Measurements from ENCODE around the gene ARHGAP15. TPM values are rescaled to one million over a fixed set of nuclear protein-coding genes. Genes with fewer than 3 reads are reported as not detected.

The ARHGAP15 gene
- total RNA-seq, 1 donor from 2014 or later = 56.2 TPM

DNA sequence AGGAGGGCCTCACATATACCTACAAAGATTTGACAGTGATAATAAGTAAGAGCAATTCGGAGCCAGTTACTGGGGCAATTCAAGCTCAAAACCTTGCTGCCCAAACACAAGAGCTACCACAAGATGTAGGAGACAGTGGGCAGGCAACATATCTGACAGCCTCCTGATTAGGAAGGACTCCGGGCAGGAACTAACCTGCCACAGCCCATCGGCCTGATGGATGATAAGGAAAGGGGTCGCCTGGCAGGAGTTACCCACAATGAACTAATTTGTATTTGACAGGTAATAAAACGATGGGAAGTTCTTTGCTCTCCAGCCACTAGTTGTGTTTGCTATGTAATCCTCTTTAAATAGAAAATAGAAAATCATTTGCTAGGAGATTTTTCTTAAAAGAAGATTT is 100.2 kb downstream of the ARHGAP15 start:
- H3K4me1 Mint-ChIP-seq = peaks cover 21% of the 10 kb centered on the region
- peaks cover 59% of the 10 kb centered on the region for H3K36me3 Mint-ChIP-seq (ENCODE audit: low read depth)
- peaks cover 23% of the 10 kb centered on the region for H3K9me3 Mint-ChIP-seq
- intact Hi-C loops (cut with micrococcal nuclease) = no loop called here
- H3K4me3 Mint-ChIP-seq = no peak overlapping the region
- no peaks in the 10 kb centered on the region for H3K27me3 Mint-ChIP-seq
- DNase-seq = no peak
- no peak overlapping the region for H3K27ac Mint-ChIP-seq

DNA sequence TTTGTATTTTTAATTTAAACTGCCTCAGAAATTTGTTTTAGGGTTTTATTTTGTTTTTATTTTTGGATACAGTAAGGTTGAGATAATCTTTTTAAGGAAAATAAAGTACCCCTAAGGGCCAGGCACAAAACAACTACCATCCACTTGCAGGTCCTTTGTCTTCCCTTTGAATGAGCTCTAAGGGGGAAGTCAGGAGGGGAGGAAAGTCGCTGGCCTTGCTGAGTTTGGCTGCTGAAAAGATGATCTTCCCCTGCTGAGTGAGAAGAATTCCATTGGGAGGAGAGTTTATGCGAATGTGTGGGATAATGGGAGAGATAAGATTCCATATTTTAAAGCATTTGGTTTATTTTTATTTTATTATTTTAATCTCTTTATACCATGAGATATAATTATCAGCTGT is 100.7 kb downstream of the ARHGAP15 start:
- no peak for DNase-seq
- Mint-ChIP-seq H3K27ac (no peak overlapping the region), H3K36me3 (ENCODE audit: low read depth) (peaks cover 63% of the 10 kb centered on the region), H3K4me1 (peaks cover 18% of the 10 kb centered on the region), H3K27me3 (no peaks in the 10 kb centered on the region), H3K9me3 (peaks cover 25% of the 10 kb centered on the region), H3K4me3 (no peak overlapping the region)
- intact Hi-C loops (cut with micrococcal nuclease) = no loop called here

DNA sequence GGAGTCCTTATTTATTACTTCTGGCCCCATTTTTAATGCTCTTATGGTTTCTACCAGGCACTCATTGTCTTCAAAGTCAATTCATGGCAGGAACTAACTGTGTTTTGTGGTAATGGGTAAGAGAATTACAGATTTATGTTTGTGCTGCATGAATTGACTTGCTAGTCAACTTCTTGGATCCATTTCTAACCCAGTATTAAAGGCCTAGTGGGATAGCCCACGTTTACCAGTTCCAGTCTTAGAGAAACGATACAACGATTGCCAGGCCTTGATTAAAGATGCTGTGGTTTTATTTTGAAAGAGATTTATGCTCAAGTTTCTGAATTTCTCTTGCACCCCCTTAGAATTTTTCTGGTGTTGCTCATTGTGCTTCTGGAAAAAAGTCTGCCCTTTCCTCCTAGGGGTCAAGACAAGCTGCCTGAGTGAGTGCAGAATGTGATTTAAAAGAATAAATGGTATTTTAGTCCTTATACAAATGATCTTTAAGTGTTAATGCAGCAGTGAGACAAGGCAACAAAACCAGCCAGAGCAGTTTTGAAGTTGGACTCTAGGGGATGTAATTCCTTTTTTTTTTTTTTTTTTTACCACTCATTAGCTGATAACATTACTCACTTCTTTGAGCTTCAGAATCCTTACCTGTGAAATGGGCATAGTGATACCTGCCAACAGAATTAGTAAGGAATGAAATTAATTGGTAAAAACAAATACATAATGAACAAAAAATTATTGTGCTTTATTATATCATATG is 101.5 kb downstream of the ARHGAP15 start:
- Mint-ChIP-seq H3K4me1 (peaks cover 24% of the 10 kb centered on the region), H3K4me3 (no peak overlapping the region), H3K27ac (no peak overlapping the region), H3K9me3 (peaks cover 30% of the 10 kb centered on the region), H3K36me3 (ENCODE audit: low read depth) (peaks cover 70% of the 10 kb centered on the region), H3K27me3 (no peaks in the 10 kb centered on the region)
- no peak for DNase-seq
- intact Hi-C loops (cut with micrococcal nuclease) = no loop called here

DNA sequence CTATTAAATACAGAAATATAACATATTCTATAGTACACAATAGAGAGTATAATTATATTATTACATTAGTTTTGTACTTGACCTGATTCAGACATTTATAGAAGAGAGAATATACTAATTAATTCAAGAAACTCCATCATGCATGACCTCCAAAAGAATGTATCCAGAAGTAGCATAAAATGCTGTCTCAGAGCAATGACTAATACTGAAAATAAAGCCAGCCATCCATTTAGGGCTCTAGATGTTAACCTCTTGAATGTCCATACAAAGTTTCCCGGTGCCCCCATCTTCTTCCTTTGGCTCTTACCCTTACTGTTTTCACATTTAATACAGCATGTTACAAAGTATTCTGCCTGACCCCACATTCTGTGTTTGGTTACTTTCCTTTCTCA is 102.0 kb downstream of the ARHGAP15 start:
- Mint-ChIP-seq H3K27ac (peak overlapping the region; percentile 39), H3K36me3 (ENCODE audit: low read depth) (peaks cover 70% of the 10 kb centered on the region), H3K4me1 (peaks cover 21% of the 10 kb centered on the region), H3K4me3 (no peak overlapping the region), H3K9me3 (peaks cover 32% of the 10 kb centered on the region), H3K27me3 (no peaks in the 10 kb centered on the region)
- intact Hi-C loops (cut with micrococcal nuclease) = no loop called here
- no peak for DNase-seq

DNA sequence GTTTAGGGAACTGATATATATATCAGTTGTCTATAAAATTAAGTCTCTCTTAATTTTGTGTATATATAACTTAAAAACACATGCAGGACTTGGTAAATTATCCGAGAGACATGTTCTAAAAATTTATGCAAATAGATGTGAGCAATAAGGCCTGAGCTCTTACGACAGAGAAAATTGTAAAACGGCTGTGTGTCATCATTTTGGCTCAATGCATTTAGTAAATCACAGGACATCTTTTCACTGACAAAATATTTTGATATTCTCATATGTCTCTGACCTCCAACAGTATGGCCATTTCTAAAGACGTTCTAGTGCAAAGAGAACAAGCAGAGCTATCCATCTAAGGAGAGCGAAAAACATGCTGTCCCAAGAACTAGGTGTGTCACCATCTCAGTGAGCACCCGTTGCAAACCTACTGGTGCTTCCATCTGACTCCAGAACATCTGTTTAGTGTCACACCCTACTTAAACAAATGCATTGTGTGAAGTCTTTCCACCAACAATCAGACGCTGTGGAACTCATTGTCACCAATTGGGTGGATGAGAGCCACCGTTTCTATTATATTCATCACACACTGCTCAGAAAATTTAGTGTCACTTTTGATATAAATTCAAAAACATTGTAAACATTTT is 108.0 kb downstream of the ARHGAP15 start:
- Mint-ChIP-seq H3K36me3 (ENCODE audit: low read depth) (peaks cover 68% of the 10 kb centered on the region), H3K4me3 (no peak overlapping the region), H3K4me1 (peaks cover 22% of the 10 kb centered on the region), H3K27ac (no peak overlapping the region), H3K27me3 (no peaks in the 10 kb centered on the region), H3K9me3 (peaks cover 28% of the 10 kb centered on the region)
- intact Hi-C loops (cut with micrococcal nuclease) = no loop called here
- no peak for DNase-seq

DNA sequence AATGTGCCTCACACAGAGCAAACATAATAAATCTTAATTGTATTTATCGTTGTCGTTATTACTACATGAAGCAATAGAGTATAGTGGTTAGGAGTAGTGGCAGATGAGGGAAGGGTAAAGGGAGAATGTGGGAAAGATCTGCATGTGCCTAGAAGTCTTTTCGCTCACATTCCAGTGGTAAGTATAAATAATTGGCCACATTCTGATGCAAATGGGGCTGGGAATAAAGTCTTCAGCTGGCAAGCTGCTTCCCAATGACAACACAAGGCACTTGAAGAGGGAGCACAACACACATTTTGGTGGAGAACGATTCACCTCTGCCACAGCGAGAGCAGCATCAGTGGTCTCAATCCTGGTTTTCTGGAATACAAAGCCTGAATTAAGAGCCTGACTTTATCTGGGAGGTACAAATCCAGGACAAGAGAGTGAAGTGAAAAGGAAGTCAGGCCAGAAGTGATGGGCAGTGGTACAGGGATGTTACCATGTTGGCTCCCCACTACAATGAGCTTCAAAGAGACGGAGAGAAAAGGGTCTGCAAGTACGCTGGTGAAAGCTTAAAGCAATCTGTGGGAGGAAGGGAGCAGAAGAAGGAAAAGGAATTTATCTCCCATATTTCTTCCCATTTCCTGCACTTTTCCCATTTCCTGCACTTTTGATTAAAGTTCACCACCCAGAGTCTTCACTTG is 112.3 kb downstream of the ARHGAP15 start:
- peaks cover 3% of the 10 kb centered on the region for H3K9me3 Mint-ChIP-seq
- no peak overlapping the region for H3K4me3 Mint-ChIP-seq
- intact Hi-C loops (cut with micrococcal nuclease) = no loop called here
- H3K36me3 Mint-ChIP-seq (ENCODE audit: low read depth) = peaks cover 34% of the 10 kb centered on the region
- H3K27me3 Mint-ChIP-seq = no peaks in the 10 kb centered on the region
- DNase-seq = no peak
- H3K4me1 Mint-ChIP-seq = peaks cover 10% of the 10 kb centered on the region
- H3K27ac Mint-ChIP-seq = no peak overlapping the region

DNA sequence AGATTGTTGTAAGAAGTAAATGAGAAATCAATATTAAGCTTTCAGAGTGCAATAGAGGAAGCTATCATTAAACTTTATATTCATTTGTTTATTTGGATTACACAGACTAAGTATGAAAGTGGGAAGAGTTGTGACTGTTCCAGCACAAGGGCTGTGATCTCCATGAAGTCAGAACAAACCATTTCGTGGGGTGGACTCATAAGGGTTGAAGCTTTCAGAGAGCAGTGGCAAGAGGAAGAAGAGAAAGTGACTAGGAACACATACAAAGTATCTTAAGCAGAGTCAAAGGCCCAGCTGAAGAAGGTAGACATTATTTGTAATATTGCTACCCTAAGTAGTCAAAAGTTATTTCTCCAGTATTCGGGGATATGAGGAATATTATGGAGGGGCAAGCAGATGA is 117.0 kb downstream of the ARHGAP15 start:
- intact Hi-C loops (cut with micrococcal nuclease) = no loop called here
- no peak overlapping the region for H3K4me3 Mint-ChIP-seq

DNA sequence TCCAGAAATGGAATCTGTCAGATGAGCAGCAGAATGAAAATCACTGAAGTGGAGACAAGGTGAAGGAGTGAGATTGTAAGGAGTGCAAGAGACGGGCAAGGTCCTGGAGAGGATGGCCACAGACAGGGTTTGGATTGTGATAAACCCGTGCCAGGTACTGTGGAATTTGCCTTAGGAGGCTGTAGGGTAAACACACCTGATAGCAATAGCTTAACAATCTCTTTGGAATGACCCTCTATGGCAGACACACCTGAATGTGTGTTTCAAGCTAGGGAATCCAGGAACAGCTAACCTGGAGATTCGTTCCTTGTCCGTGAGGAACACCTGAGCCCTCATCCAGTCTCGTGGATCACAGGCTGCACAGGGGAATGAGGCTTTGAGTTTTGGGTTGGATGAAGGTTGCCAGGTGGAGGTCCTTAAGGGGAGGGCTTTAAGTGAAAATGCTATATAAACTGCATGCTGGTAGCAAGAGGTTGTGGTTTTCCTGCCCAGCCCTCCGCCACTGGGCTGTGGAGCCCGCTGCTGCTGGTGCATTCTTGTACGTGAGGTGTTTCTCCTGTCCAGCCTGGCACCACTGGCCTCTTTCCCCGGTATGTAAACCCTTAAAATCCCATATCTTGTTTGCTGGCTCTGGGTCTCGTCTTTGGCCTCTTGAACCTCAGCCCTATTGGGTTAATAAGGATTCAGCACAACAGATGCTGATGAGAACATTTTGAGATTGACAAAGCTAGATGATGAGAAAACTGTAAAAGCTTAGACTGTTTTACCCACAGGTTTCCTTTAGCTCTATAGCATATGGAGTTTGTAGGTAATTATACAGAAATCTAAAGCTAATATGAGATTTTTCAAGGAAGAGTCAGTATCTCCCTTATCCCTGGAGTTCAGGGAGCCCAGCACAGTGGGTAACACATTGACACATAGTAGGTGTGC is 117.9 kb downstream of the ARHGAP15 start:
- peaks cover 5% of the 10 kb centered on the region for H3K9me3 Mint-ChIP-seq
- H3K4me3 Mint-ChIP-seq = no peak overlapping the region
- no peak overlapping the region for H3K27ac Mint-ChIP-seq
- H3K27me3 Mint-ChIP-seq = no peaks in the 10 kb centered on the region
- DNase-seq = no peak
- H3K36me3 Mint-ChIP-seq (ENCODE audit: low read depth) = peaks cover 27% of the 10 kb centered on the region
- intact Hi-C loops (cut with micrococcal nuclease) = no loop called here
- H3K4me1 Mint-ChIP-seq = peaks cover 19% of the 10 kb centered on the region

More for the DNA sequence above, 117.0 kb downstream of the ARHGAP15 start:
- H3K36me3 Mint-ChIP-seq (ENCODE audit: low read depth) = peaks cover 31% of the 10 kb centered on the region
- peaks cover 5% of the 10 kb centered on the region for H3K9me3 Mint-ChIP-seq
- H3K27me3 Mint-ChIP-seq = no peaks in the 10 kb centered on the region
- peaks cover 12% of the 10 kb centered on the region for H3K4me1 Mint-ChIP-seq
- no peak overlapping the region for H3K27ac Mint-ChIP-seq
- DNase-seq = no peak

DNA sequence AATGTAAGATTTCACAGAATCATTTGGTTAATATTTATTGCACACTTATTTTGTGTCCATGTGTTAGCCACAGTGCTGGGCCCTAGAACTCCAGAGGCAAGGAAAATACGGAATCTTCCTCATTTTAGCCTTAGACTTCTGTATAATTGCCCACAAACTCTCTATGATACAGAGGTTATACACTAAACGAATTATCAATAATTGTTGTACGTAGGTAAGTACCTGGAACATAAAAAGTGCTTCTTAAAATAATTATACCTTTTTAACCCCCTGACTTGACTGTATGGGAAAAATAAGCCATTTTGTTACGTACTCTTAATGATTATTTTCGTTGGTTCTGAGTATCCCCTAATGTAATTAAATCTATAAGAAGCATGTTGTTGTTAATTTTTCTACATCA is 119.4 kb downstream of the ARHGAP15 start:
- intact Hi-C loops (cut with micrococcal nuclease) = no loop called here
- H3K9me3 Mint-ChIP-seq = peaks cover 5% of the 10 kb centered on the region
- H3K27me3 Mint-ChIP-seq = no peaks in the 10 kb centered on the region
- peaks cover 27% of the 10 kb centered on the region for H3K4me1 Mint-ChIP-seq
- H3K27ac Mint-ChIP-seq = no peak overlapping the region
- no peak overlapping the region for H3K4me3 Mint-ChIP-seq
- H3K36me3 Mint-ChIP-seq (ENCODE audit: low read depth) = peaks cover 25% of the 10 kb centered on the region
- DNase-seq = no peak

DNA sequence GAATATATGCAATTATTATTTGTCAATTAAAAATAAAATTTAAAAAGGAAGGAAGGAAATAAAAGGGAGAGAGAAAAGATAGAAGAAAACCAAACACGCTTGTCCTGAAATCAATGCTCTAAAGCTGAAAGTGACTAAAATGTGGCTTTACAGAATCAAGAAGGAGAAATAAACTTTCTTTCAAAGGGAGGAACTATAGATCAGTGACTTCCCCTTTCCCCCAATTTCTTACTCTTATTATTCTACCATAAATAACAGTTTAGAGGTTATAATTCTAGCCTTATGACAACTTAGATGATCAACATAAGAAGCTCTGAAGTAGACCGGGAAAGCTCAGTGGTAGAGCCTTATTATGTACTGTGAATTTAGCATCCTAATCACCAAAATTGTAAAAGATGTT is 122.5 kb downstream of the ARHGAP15 start:
- Mint-ChIP-seq H3K36me3 (ENCODE audit: low read depth) (peaks cover 25% of the 10 kb centered on the region), H3K27ac (peak overlapping the region; percentile 80), H3K27me3 (no peaks in the 10 kb centered on the region), H3K4me3 (peak overlapping the region; percentile 39), H3K4me1 (peaks cover 46% of the 10 kb centered on the region), H3K9me3 (peaks cover 5% of the 10 kb centered on the region)
- DNase-seq = no peak
- intact Hi-C loops (cut with micrococcal nuclease) = loop anchor here (10.0 kb wide), 2 partner anchors 453 to 1083 kb away; a partner anchor contains a TSS

DNA sequence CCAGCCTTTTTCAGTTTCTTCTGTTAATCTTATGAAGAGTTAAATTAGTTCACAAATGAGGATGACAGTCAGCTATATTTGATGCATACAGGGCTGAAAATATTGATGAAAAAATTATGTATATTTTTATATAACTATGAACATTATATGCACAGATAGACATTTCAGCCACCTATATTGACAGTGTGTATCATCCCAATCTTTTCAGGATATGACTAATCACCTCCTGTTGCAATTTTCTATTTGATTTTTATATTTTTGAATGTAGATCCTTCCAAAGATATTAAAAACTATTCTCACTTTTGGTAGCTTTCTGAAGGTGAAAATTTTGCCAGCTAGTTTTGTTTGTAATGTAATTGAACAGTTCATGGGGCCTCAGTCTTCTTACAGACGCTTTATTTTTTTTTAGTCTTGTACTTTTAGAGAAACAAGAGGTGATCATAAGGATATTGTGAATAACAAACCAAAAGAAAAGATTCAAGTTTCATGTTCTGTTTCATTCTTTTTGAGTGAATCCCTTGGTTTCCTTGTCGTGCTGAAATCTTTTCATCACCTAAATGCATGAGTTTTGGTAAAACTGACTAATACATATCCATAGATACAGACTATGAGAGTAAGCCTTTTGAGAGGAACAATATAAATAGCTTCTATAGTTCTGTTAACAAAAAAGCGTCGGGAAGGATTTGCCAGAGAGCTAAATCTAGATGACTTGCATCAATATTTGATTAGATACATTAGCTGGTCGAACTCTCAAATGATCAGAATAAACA is 123.1 kb downstream of the ARHGAP15 start:
- Mint-ChIP-seq H3K27ac (peak overlapping the region; percentile 92), H3K27me3 (no peaks in the 10 kb centered on the region), H3K9me3 (peaks cover 5% of the 10 kb centered on the region), H3K4me1 (peaks cover 49% of the 10 kb centered on the region), H3K4me3 (peak overlapping the region; percentile 57), H3K36me3 (ENCODE audit: low read depth) (peaks cover 23% of the 10 kb centered on the region)
- intact Hi-C loops (cut with micrococcal nuclease) = loop anchor here (10.0 kb wide), 2 partner anchors 452 to 1082 kb away; a partner anchor contains a TSS
- peak; percentile 44 for DNase-seq

DNA sequence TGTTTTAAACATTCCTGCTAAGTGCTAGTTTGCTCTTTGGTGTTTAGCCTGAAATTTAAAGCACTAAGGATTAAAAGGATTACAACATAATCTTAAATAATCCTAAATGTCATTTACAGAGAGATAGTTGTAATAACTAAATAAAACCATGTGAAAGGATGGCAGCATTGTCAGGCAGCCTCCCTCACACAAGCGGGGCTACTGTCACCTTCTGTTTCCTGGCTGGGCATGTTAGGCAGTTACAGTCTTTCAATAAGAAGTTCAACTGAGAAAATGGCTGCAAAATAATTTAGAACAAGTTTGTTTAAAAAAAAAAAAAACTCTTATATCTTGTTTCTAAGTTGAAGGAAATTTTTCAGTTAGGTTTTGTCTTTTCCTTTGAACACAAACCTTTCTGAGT is 124.9 kb downstream of the ARHGAP15 start:
- Mint-ChIP-seq H3K36me3 (ENCODE audit: low read depth) (peaks cover 15% of the 10 kb centered on the region), H3K9me3 (peaks cover 5% of the 10 kb centered on the region), H3K27ac (peak overlapping the region; percentile 74), H3K27me3 (no peaks in the 10 kb centered on the region), H3K4me3 (peak overlapping the region; percentile 46), H3K4me1 (peaks cover 61% of the 10 kb centered on the region)
- intact Hi-C loops (cut with micrococcal nuclease) = loop anchor here (10.0 kb wide), 2 partner anchors 451 to 1081 kb away; a partner anchor contains a TSS
- peak; percentile 73 for DNase-seq

DNA sequence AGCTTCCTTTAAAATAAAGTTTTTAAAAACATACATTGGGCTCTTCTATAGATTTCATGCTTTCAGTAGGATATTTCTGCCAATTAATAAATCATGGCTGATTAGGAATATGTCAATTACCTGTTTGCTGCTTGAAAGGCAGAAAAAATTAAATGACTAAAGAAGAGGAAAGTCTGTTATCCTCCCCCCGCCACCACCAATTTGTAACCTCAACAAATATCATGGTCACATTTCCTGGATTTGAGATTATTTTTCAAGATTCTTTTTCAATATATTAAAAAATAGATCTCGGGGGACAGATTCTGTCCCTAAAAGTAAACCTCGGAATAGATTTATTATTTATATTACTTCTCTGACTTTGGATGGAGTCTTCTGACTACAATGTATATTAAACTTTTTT is 125.9 kb downstream of the ARHGAP15 start:
- Mint-ChIP-seq H3K27ac (peak overlapping the region; percentile 61), H3K4me1 (peaks cover 64% of the 10 kb centered on the region)
- intact Hi-C loops (cut with micrococcal nuclease) = loop anchor here (5.0 to 10.0 kb wide), 4 partner anchors 212 to 1080 kb away; a partner anchor contains a TSS

More for the DNA sequence above, 125.9 kb downstream of the ARHGAP15 start:
- Mint-ChIP-seq H3K27me3 (no peaks in the 10 kb centered on the region), H3K4me3 (peak overlapping the region; percentile 41), H3K36me3 (ENCODE audit: low read depth) (peaks cover 15% of the 10 kb centered on the region), H3K9me3 (peaks cover 5% of the 10 kb centered on the region)
- no peak for DNase-seq

Measured in activated CD4-positive, alpha-beta T cell treated with anti-CD3 and anti-CD28 coated beads, Interleukin-2, amount 10 ng/mL, durations not matched to agents 24 days and 14 days (primary cell).